Endodermal cell (in vitro differentiated cells): ENCODE data around the gene SLC25A10. TPM values are rescaled to one million over a fixed set of nuclear protein-coding genes. Genes with fewer than 3 reads are reported as not detected.
A peak's percentile ranks its signal among the peaks of the same experiment; 100 is the strongest.

ENCODE experiments used
- DNase-seq: peaks from one replicate; pipeline ENCODE4 v3.0.0-alpha.2; 2017
- H3K27ac ChIP-seq: 2 replicates; pipeline ENCODE4 v1.5.1; 2013; ENCODE audit warnings: mild to moderate bottlenecking, low read depth, low read length, moderate library complexity
- H3K27me3 ChIP-seq: 2 replicates; pipeline ENCODE4 v1.6.1; 2013; ENCODE audit warnings: mild to moderate bottlenecking, low read length, moderate library complexity; ENCODE audit not compliant: insufficient read depth, control insufficient read depth, poor library complexity, severe bottlenecking
- H3K36me3 ChIP-seq: 2 replicates; pipeline ENCODE4 v1.7.0; 2013; ENCODE audit warnings: mild to moderate bottlenecking, low read length, moderate library complexity; ENCODE audit not compliant: control insufficient read depth, insufficient read depth
- H3K4me1 ChIP-seq: one replicate; pipeline ENCODE4 v1.7.0; 2013; ENCODE audit warnings: low read length; ENCODE audit not compliant: control insufficient read depth, insufficient read depth
- H3K4me3 ChIP-seq: 2 replicates; pipeline ENCODE4 v1.5.1; 2013; ENCODE audit warnings: mild to moderate bottlenecking, low read length, moderate library complexity
- H3K9ac ChIP-seq: 2 replicates; pipeline ENCODE4 v1.6.1; 2013; ENCODE audit warnings: mild to moderate bottlenecking, low read length, moderate library complexity; ENCODE audit not compliant: poor library complexity, severe bottlenecking; ENCODE audit errors: extremely low read depth
- H3K9me3 ChIP-seq: 2 replicates; pipeline ENCODE4 v1.6.1; 2013; ENCODE audit warnings: mild to moderate bottlenecking, low read length, moderate library complexity; ENCODE audit not compliant: control insufficient read depth
- H3K27ac Mint-ChIP-seq: 2 replicates; pipeline ENCODE4 v1.8.0; 2020; ENCODE audit warnings: mixed read lengths
- H3K27me3 Mint-ChIP-seq: 2 replicates; pipeline ENCODE4 v1.8.0; 2021; ENCODE audit warnings: mild to moderate bottlenecking, mixed read lengths; ENCODE audit not compliant: insufficient read depth
- H3K36me3 Mint-ChIP-seq: 2 replicates; pipeline ENCODE4 v1.8.0; 2020; ENCODE audit warnings: low read depth, mixed read lengths
- H3K4me1 Mint-ChIP-seq: 2 replicates; pipeline ENCODE4 v1.8.0; 2020; ENCODE audit warnings: mixed read lengths
- H3K4me3 Mint-ChIP-seq: 2 replicates; pipeline ENCODE4 v1.8.0; 2020; ENCODE audit warnings: mild to moderate bottlenecking, moderate library complexity, mixed read lengths
- H3K9me3 Mint-ChIP-seq: 2 replicates; pipeline ENCODE4 v1.8.0; 2020; ENCODE audit warnings: mild to moderate bottlenecking, mixed read lengths
- WGBS, 2 experiments: methylation state at CpG; one replicate each; pipeline versions ENCODE4 v1.1.5 to v1.1.7; 2013; ENCODE audit warnings: missing lambda C conversion rate in 2 of 2, mixed read lengths in 1 of 2; ENCODE audit not compliant: insufficient coverage in 1 of 2, insufficient read length in 1 of 2; 5-methylcytosine and 5-hydroxymethylcytosine counted together
- total RNA-seq, 2 donors: library from RNA; stranded (reverse); fragmentation: NEBNext Ultra II Directional in 1 of 2; extraction: Animal tissue kit (Norgen Biotek cat#: 25700) in 1 of 2; gene quantifications; 2 replicates in 1 of 2; 3 replicates in 1 of 2; pipeline ENCODE4 v1.2.1, GENCODE V29; 2021
- TF ChIP-seq, protein P1 (sequence below): fragments of 200-600 bp; sonication (generic); conservative IDR thresholded peaks from 2 replicates; pipeline ENCODE4 v1.5.0; 2021; ENCODE audit warnings: antibody characterized with exemption, mild to moderate bottlenecking

SLC25A10 gene
- total RNA-seq, 2 donors from 2014 or later = 24.8 to 37.6 TPM

DNA sequence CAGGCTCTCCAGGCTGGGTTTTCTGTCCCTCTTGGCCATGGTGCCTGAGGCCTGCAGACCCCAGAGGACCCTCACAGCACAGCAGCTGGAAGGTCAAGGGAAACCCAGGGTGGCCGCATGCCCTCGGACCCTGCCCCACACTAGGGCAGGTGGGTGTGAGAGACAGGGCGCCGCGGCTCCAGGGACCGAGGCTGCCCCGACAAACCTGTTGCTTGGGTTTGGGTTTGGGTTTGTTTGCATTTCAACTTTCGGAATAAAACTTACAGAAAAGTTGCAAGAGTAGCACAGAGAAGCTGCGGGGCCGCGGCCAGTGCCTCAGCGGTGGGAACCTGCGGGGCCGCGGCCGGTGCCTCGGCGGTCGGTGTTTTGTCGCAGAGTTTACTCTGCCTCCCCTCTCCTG is 20.5 kb upstream of the SLC25A10 start:
- H3K4me3 ChIP-seq = no peak overlapping the region
- no peak overlapping the region for H3K27ac ChIP-seq
- H3K9me3 Mint-ChIP-seq = no peaks in the 10 kb centered on the region
- H3K4me3 Mint-ChIP-seq = no peak overlapping the region
- H3K27me3 Mint-ChIP-seq = no peaks in the 10 kb centered on the region
- peaks cover 62% of the 10 kb centered on the region for H3K36me3 ChIP-seq
- no peaks in the 10 kb centered on the region for H3K9me3 ChIP-seq
- H3K9ac ChIP-seq = no peak overlapping the region
- no peaks in the 10 kb centered on the region for H3K27me3 ChIP-seq
- peaks cover 46% of the 10 kb centered on the region for H3K36me3 Mint-ChIP-seq
- DNase-seq = no peak
- TF ChIP-seq, protein P1, sequence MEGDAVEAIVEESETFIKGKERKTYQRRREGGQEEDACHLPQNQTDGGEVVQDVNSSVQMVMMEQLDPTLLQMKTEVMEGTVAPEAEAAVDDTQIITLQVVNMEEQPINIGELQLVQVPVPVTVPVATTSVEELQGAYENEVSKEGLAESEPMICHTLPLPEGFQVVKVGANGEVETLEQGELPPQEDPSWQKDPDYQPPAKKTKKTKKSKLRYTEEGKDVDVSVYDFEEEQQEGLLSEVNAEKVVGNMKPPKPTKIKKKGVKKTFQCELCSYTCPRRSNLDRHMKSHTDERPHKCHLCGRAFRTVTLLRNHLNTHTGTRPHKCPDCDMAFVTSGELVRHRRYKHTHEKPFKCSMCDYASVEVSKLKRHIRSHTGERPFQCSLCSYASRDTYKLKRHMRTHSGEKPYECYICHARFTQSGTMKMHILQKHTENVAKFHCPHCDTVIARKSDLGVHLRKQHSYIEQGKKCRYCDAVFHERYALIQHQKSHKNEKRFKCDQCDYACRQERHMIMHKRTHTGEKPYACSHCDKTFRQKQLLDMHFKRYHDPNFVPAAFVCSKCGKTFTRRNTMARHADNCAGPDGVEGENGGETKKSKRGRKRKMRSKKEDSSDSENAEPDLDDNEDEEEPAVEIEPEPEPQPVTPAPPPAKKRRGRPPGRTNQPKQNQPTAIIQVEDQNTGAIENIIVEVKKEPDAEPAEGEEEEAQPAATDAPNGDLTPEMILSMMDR = no peak
- WGBS, 2 experiments = 98% methylated on average over 20 of the region's 20 CpGs
- no peak overlapping the region for H3K27ac Mint-ChIP-seq
- no peaks in the 10 kb centered on the region for H3K4me1 ChIP-seq
- H3K4me1 Mint-ChIP-seq = no peaks in the 10 kb centered on the region

DNA sequence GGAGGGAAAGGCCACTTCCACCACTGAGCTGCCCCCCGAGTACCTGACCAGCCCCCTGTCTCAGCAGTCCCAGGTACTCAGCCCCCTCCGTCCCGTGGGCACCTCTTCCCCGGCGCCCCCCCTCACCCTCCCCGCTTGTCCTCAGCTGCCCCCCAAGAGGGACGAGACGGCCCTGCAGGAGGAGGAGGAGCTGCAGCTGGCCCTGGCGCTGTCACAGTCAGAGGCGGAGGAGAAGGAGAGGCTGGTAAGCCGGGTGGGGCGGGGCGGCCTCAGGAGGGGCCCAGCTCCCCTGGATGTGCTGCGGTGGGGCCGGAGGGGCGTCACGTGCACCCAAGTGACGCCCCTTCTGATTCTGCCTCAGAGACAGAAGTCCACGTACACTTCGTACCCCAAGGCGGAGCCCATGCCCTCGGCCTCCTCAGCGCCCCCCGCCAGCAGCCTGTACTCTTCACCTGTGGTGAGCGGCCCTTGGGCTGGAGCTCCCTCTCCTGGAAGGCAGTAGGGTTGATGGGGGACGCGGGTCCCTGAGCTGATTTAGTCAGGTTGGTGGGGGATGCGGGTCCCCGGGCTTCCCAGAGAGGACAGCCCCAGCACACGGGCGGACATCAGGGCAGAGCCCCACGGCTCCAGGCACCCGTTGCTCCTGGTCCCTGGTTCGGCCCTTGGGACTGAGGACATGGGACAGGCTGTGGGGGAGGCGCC is 18.4 kb upstream of the SLC25A10 start:
- TF ChIP-seq, protein P1 = peak; percentile 54
- H3K27me3 Mint-ChIP-seq = no peaks in the 10 kb centered on the region
- no peaks in the 10 kb centered on the region for H3K9me3 Mint-ChIP-seq
- Histone ChIP-seq H3K4me1 (no peaks in the 10 kb centered on the region), H3K9ac (no peak overlapping the region), H3K27me3 (no peaks in the 10 kb centered on the region), H3K27ac (no peak overlapping the region), H3K36me3 (peaks cover 63% of the 10 kb centered on the region), H3K4me3 (no peak overlapping the region), H3K9me3 (no peaks in the 10 kb centered on the region)
- H3K36me3 Mint-ChIP-seq = peaks cover 56% of the 10 kb centered on the region
- peak; percentile 83 for DNase-seq
- no peak overlapping the region for H3K4me3 Mint-ChIP-seq
- no peaks in the 10 kb centered on the region for H3K4me1 Mint-ChIP-seq
- H3K27ac Mint-ChIP-seq = no peak overlapping the region
- 95 to 96% methylated on average over 19 to 35 of the region's 35 CpGs for WGBS, 2 experiments

DNA sequence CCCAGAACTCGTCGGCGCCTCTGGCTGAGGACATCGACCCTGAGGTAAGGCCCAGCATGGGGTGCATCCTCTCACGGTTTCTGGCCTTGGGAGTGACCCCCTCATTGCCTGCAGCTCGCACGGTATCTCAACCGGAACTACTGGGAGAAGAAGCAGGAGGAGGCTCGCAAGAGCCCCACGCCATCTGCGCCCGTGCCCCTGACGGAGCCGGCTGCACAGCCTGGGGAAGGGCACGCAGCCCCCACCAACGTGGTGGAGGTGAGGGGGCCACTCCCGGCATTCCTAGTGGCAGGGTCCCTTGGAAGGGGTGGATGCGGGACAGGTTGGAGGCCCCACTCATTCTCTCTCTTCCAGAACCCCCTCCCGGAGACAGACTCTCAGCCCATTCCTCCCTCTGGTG is 17.3 kb upstream of the SLC25A10 start:
- H3K27ac ChIP-seq = no peak overlapping the region
- Mint-ChIP-seq H3K4me3 (no peak overlapping the region), H3K4me1 (no peaks in the 10 kb centered on the region), H3K36me3 (peaks cover 56% of the 10 kb centered on the region), H3K27ac (no peak overlapping the region), H3K9me3 (no peaks in the 10 kb centered on the region), H3K27me3 (no peaks in the 10 kb centered on the region)
- no peaks in the 10 kb centered on the region for H3K27me3 ChIP-seq
- no peaks in the 10 kb centered on the region for H3K9me3 ChIP-seq
- no peak for DNase-seq
- H3K4me3 ChIP-seq = no peak overlapping the region
- no peaks in the 10 kb centered on the region for H3K4me1 ChIP-seq
- H3K9ac ChIP-seq = no peak overlapping the region
- TF ChIP-seq, protein P1 = no peak
- H3K36me3 ChIP-seq = peaks cover 61% of the 10 kb centered on the region
- WGBS, 2 experiments = 93 to 95% methylated on average over 9 to 19 of the region's 19 CpGs
